Suppressor macrophage treated with lipopolysaccharide for 1 hour (primary cell): Measurements from ENCODE around the gene SLC25A48.

Experiments
- DNase-seq, 3 donors: peaks; one replicate each; pipeline ENCODE4 v3.0.0-alpha.2; 2020 to 2022

SLC25A48 gene

GRCh38 chr5:135885031-135885430, 50.6 kb downstream of the SLC25A48 start:
- DNase-seq, result no peak

DNA sequence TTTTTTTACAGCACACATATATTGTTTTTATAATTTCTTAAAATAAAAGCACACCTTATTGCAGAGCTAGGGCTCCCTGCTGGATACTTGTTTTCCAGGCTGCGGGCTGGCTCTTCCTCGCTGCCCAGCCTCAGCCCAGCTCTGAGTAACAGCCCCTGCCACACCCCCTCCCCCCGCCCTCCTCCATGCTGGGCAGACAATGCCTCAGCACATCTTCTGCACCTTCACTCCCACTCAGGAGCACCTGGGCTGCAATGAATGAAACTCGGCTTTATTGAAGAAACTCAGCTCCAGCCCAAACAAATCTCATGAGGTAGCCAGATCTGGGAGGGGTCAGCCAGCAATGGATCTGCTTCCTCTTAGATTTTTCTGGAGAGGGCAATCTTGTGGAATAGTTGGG, 51.7 kb downstream of the SLC25A48 start:
- DNase-seq, result no peak

DNA sequence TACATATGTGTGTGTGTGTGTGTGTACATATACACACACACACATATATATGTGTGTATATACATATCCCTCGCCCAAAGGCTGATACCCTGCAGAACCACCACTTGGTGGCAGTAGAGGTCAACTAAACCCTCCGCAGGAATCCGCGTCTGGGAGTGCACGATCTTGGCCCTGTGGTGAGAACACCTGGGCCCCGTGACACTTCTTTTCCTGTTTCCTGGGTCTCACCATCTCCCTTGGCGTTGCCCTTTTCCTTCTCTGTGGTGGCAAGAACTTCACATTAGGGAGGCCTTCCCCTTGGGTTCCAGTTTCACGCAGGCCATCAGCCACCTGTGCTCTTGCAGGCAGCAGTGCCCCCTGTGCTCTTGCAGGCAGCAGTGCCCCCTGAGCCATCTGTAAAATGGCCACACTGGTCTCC, 53.0 kb downstream of the SLC25A48 start:
- DNase-seq, result peak; percentile 68 to 80 (median 78)

DNA sequence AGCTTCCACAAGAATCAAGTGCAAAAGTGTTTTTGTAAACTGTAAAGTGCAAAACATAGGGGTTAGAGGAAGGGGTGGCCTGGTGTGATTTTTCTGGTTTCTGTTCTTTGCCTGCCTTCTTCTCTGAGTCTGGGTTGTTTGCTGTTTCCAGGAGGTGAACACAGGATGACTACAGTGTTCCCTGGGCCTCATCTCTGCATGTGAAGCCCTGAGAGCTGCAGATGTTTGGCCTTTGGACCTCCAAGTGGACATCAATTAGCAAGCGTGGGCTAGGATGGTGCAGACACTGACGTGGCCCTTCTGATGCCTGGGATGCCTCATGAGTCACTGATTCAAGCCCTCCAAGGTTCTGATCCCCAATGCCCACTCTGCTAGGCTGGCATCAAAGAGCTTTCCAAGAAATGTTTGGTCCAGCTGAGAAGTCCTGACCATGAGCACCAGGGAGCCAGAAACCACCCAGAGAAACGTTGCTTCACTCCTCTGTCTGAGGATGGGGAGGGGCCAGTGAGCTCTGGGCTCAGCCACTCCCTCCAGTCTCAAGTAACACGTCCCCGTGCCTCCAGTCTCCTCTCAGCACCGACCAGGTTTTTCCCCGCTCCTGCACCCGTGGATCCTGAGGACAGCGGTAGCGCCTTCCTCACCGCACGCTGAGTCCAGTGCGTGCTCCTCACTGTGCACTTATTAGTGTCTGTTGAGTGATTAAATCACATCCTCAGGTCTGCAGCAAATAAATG, 53.6 kb downstream of the SLC25A48 start:
- DNase-seq, result no peak

DNA sequence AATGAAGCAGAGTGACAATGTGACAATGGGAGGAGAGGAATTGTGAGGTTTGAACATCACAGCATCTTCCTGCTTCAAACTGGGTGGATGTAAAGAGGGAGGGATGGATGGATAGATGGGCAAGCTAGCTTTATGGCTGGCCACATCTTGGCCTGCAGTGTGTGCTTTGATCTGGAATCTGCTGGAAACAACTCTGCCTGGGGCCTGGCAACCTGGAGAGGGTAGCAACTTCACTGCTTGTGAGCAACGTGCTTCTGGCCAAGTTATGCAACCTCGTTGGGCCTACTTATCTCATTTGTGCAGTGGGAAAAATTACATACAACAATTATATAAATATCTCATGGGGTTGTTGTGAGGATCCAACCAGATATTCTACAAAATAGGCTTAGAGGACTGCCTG, 55.8 kb downstream of the SLC25A48 start:
- DNase-seq, result no peak

GRCh38 chr5:135890867-135891266, 56.4 kb downstream of the SLC25A48 start:
- no peak for DNase-seq

GRCh38 chr5:135891268-135891667, 56.8 kb downstream of the SLC25A48 start:
- no peak for DNase-seq

GRCh38 chr5:135891791-135892190, 57.3 kb downstream of the SLC25A48 start:
- DNase-seq, result no peak

DNA sequence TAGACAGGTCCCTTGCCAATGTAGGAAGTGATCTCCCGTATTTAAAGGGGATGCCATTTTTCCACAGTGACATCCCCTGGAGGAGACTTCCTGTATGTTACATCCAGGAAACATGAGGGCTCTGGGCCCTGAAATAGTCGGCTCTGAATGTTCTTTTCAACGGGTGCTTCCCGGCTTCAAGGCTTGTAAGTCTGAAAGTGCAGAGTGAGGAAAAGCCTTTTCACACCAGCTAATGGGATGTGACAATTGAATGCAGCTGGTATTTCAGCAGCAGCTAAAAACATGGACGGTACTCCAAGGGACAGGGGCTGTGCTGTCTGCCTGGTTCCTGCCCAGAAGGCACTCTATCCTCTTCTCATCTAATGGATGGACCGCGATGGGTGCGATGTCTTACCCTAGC, 59.8 kb downstream of the SLC25A48 start:
- no peak for DNase-seq

- no peak for DNase-seq
These were observed 60.3 kb downstream of the SLC25A48 start for GRCh38 chr5:135894789-135895188.

- DNase-seq, result no peak
These were observed 61.1 kb downstream of the SLC25A48 start, which contains the start of gene IL9 for GRCh38 chr5:135895474-135896006. Gene IL9, minus strand, starts transcription at chr5:135895841. Its CDS starts 25 bp downstream, at chr5:135895816.

- no peak for DNase-seq
These were observed 64.2 kb downstream of the SLC25A48 start for GRCh38 chr5:135898651-135899050.

- DNase-seq, result no peak
These were observed 65.8 kb downstream of the SLC25A48 start for GRCh38 chr5:135900276-135900675.

- no peak for DNase-seq
These were observed 67.2 kb downstream of the SLC25A48 start for GRCh38 chr5:135901633-135902032.

DNA sequence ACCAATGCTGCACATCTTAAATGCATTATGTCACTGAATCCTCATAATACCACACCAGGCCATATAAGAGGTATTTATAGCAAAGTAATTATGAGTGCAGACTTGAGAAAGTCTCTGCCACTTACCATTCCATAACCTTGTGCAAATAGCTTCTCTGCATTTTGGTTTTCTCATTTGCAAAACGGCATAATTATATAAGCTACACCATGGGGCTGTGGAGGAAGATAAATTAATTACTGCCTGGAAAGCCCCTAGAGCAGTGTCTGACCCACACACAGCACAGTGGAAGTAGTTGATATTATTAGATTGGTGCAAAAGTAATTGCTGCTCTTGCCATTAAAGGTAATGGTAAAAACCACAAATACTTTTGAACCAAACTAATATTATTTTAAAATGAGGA, 70.7 kb downstream of the SLC25A48 start:
- no peak for DNase-seq

DNA sequence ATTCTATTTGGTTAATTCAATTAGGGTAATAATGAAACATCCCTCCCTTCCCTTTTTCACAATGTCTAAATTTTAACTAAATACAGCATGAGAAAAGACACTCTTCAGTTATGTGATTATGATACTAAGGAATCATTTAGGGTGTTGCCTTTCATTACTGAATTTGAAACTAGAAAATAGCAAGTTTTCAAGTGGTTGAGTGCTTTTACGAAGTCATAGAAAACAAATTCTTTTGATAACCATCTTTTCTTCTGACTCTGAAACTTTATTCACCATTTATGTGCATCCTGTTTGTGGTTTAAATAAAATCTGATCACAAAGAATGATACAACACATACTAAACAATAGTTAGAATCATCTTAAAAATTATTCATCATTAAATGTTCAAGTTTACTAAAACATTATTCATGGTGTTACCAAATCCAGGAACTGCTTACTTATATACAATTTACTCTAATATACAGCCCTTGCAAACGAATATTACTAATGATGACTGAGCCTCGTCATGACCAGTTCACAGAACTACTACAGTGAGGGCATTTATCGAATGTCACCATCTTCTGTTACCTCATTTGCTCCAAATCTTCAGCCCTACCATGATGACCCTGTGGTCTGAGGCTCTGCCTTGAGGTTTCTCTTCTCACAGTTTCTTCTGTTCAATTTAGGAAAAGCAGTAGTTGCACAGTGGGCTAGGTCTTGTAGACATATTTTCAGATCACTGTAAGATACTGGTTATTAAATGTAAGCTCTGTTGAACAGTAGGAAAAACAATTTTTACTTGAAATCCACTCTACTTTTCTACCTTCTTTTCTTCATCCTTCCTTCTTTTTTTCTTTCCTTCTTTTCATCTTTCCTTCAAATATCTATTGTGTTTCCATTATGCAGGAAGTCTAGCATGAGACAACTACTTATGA, 79.5 kb downstream of the SLC25A48 start:
- peak in 1 of 3 donors; percentile 9 for DNase-seq

DNA sequence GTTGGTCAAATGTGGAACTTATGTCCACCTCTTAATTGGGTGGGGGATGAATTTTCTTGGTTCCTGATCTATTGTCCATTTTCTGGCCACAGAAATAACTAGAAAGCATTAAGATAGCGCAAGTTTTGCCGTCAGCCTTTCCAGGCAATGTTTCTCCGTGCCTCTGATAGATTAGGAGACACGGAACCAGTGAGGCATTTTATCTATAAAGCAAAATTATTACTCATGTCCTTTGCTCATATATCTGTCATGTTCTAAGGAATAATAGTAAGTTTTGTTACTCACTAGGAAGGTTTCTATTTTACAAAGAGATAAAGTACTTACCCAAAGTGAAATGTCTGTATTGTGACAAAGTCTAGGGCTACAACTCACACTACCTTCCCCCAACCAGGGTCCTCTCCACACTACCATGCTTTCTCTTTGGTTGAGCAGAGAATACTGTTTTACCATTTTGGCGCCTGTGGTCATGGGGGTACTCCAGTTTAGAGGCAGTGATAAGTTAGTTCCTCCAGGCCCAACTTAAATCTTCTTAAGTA, 81.1 kb downstream of the SLC25A48 start:
- no peak for DNase-seq

DNA sequence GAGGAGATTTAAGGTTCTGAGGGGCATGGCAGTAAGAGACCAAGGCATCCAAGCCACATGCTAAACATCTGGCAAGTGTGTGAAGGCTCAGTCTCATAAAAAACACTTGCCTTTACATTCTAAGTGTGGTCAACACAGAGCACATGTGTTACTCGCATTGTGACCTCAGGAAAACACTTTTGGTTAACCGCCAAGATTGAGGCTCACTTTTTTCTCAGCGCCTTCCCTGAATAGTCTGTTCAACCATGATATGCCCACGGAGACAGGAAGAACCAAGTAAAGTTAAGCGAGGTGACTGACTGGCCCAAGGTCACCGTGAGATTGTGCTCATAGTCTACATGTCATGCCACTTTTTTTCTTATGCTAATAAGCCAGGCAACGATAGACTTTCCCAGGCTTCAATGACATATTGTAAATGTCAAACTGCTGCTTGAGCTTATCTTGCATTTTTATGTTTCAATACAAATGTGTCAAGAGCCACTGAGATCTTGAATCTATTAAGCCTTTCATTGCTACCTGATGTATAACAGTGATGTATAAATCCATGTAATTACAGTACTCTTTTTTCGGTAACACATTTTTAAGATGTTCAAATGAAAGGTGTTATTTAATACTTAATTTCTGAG, 82.3 kb downstream of the SLC25A48 start:
- no peak for DNase-seq

DNA sequence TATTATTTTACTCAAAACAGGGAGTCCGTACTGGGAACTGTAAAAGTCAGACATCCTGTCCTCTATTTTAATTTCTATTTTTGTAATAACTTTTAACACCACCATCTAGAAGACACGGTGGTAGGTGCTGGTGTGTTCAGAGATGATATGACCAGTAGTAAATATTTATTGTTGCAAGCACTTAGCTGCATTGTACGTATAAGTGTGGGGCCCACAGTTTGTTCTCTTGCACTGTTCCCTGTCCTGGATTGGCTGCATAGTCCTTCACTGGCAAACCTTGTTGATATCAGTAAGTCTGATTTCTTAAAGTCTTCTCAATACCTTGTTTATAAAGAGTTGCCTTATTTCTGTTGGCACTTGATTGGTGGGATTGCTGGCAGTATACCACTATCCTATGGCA, 85.7 kb downstream of the SLC25A48 start:
- DNase-seq, result no peak

DNA sequence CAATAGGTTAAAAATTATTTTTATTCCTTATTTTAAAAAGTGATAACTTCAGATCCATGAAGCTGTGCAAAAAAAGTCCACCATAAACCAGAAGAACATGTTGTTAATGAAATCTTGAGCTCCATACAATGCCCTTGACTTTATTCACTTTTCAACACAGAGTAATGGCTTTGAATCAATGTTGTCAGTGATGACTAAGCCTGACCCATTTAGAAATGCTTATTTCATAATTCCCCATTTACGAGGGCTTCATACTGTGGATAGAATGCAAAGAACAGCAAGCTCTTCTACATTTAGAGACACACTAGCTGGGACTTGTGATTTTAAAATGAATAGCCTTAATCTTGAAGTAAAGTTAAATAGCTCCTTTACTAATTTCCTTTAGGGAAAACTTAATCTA, 86.9 kb downstream of the SLC25A48 start:
- peak in 2 of 3 donors; percentile 24 to 45 for DNase-seq

- DNase-seq, result peak in 1 of 3 donors; percentile 3
These were observed 95.8 kb downstream of the SLC25A48 start for GRCh38 chr5:135930029-135930948.

GRCh38 chr5:135930949-135931295, 96.5 kb downstream of the SLC25A48 start:
- no peak for DNase-seq
